GM12865 (cell line): Measurements from ENCODE around the gene MARK1.
"Not testable (repeated sequence)": the region's sequence is repeated elsewhere in the genome, so short reads cannot be mapped to it uniquely, and the experiment has no call there.

Experiments
- DNase-seq: peaks from one replicate; pipeline ENCODE4 v3.0.0; 2010; ENCODE audit warnings: low read depth
- H3K4me3 ChIP-seq: 2 replicates; pipeline ENCODE4 v1.5.1; 2011; ENCODE audit warnings: mild to moderate bottlenecking, low read depth, low read length, control low read depth
- TF ChIP-seq, protein P1 (sequence below): IDR thresholded peaks from 2 replicates; pipeline ENCODE4 v1.5.1; 2011; ENCODE audit warnings: low read length, control low read depth, low read depth, inconsistent platforms; ENCODE audit not compliant: insufficient read depth; ENCODE audit errors: missing control alignments

Gene MARK1

DNA sequence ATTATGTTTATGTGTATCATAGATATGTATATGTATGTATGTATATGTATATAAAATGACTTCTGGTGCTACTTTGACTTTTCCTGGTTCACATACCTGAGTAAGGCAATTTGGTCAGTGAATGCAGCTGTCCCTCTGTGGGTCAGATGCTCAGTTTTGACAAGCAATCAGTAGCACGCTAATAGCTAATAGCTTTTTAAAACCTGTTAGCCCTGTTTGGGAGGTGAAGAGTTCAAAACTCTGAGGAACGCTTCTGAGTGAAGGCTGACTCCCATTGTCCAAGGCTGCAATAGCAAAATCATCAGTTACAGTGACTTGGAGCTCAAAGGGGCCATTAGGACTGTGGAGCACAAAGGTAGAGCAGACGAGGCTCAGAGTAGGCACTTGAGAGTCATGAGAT, 67.2 kb downstream of the MARK1 start:
- DNase-seq: no peak
- TF ChIP-seq, protein P1, sequence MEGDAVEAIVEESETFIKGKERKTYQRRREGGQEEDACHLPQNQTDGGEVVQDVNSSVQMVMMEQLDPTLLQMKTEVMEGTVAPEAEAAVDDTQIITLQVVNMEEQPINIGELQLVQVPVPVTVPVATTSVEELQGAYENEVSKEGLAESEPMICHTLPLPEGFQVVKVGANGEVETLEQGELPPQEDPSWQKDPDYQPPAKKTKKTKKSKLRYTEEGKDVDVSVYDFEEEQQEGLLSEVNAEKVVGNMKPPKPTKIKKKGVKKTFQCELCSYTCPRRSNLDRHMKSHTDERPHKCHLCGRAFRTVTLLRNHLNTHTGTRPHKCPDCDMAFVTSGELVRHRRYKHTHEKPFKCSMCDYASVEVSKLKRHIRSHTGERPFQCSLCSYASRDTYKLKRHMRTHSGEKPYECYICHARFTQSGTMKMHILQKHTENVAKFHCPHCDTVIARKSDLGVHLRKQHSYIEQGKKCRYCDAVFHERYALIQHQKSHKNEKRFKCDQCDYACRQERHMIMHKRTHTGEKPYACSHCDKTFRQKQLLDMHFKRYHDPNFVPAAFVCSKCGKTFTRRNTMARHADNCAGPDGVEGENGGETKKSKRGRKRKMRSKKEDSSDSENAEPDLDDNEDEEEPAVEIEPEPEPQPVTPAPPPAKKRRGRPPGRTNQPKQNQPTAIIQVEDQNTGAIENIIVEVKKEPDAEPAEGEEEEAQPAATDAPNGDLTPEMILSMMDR: no peak
- H3K4me3 ChIP-seq: no peak overlapping the region

DNA sequence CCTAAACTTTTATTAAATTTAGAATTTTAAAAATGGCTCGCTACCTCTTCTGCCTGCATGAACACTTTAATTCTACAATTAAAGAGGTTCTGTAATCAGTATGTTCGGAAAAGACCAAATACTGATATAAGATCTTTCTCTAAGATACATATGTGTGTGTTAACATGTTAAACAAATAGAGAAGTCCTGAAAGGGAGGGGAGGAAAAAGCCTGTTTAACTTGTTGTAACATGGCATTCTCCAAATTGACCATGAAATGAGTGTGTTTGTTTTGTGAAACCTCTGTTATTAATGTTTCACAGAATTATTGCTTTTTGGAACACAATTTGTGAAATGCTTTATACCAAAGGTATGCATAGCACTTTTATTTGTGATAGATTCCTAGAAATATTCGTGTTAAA, 77.0 kb downstream of the MARK1 start:
- no peak for DNase-seq
- TF ChIP-seq, protein P1: no peak
- H3K4me3 ChIP-seq: no peak overlapping the region

DNA sequence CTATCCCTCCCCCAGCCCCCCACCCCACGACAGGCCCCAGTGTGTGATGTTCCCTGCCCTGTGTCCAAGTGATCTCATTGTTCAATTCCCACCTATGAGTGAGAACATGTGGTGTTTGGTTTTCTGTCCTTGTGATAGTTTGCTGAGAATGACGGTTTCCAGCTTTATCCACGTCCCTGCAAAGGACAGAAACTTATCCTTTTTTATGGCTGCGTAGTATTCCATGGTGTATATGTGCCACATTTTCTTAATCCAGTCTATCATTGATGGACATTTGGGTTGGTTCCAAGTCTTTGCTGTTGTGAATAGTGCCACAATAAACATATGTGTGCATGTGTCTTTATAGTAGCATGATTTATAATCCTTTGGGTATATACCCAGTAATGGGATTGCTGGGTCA, 77.7 kb downstream of the MARK1 start:
- not testable (repeated sequence) for DNase-seq

DNA sequence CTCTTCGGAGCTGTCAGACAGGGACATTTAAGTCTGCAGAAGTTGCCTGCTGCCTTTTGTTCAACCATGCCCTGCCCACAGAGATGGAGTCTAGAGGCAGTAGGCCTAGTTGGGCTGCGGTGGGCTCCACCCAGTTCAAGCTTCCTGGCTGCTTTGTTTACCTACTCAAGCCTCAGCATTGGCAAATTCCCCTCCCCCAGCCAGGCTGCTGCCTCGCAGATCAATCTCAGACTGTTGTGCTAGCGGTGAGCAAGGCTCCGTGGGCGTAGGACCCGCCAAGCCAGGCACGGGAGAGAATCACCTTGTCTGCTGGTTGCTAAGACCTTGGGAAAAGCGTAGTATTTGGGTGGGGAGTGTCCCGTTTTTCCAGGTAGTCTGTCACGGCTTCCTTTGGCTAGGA, 83.2 kb downstream of the MARK1 start:
- H3K4me3 ChIP-seq, DNase-seq: not testable (repeated sequence)

More for the DNA sequence above, 77.7 kb downstream of the MARK1 start:
- not testable (repeated sequence) for H3K4me3 ChIP-seq

DNA sequence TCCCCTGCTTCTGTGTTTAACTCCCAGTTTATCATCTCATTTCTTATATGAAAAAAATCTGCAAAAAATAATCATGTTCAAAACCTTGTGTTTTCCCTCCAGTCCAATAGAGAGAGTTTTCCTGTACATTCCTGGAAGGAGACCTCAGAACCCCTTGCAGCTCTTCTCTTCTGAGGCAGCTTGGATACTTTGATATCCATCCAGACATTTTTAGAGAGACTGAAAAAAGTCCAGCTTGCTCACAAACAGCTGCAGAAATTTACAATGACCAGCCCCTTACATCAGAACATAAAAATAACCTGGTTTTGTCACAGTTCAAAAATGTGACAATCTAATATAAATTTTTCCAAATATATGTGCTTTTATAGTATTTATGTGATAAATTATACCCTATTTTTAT, 88.9 kb downstream of the MARK1 start:
- no peak overlapping the region for H3K4me3 ChIP-seq
- DNase-seq: no peak
- TF ChIP-seq, protein P1: no peak

DNA sequence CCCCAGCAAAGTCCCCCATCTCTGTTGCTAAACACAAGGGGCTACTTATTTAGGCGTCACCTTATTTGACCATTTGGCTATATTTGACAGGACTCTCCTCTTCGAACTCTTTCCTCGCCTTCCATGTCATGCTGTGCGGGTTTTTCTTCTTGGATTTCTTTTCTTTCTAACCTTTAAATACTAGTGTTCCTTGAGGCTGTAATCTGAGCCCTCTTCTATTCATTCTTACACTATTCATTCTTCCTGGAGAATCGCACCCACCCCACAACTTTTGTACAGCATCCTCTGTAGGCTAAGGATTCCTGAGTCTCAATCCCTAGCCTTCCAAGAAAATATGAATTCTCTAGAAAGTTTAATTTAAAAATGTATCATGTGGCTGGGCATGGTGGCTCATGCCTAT, 100.5 kb downstream of the MARK1 start:
- TF ChIP-seq, protein P1: no peak
- no peak overlapping the region for H3K4me3 ChIP-seq
- no peak for DNase-seq

DNA sequence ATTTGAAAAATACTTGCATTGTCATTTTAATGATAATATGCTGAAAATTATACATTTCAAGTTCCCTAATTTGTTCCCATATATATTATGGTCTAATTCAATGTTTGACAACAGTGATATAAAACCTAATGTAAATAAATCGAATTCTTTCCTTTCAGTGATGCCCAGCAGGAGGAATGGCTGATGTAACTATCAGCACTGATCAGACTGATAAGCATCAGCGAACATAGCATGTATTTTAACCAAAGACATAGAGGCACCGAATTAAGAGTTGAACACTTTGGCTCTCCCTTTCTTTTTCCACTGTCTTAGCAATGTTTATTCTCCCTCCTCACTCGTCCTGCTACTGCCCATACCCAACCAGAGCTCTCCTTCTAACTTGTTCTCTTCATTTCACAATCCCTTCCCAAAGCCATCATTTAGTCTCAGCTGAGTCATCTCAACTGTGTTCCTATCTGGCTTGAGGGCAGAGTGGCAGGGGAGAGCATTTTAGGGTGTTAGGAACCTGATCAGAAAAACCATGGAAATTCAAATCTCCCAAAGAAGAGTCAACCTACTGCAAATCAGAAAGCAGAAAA, 103.4 kb downstream of the MARK1 start:
- TF ChIP-seq, protein P1: no peak
- DNase-seq: no peak
- no peak overlapping the region for H3K4me3 ChIP-seq

DNA sequence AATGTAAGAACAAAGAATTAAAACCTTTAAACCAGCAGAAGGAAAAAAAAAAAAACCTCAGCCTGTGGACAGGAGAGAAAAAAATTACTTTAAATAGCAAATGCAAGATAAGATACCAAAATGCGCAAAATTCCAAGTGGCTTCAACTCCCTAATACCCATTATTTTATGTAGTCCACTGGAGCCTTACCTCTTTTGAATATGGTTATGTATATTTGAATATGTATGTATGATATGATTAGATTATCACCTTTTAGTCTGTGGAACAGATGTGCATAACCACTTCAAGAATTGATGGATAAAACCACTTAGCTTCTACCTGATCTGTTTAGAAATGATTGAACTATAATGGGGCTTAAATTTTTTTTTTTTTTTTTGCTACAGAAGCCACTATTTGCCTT, 109.8 kb downstream of the MARK1 start:
- H3K4me3 ChIP-seq: no peak overlapping the region
- DNase-seq: no peak
- TF ChIP-seq, protein P1: no peak
